HepG2 (cell line): ENCODE measurements around the gene PSKH1. TPM values are rescaled to one million over a fixed set of nuclear protein-coding genes. Genes with fewer than 3 reads are reported as not detected.

Experiments
- AKAP8 ChIP-seq: sonication (generic); formaldehyde crosslinking; IDR thresholded peaks from 2 replicates; pipeline ENCODE4 v1.5.1; 2020; ENCODE audit warnings: mild to moderate bottlenecking, missing genetic modification reagents
- JUND ChIP-seq: sonication (generic); formaldehyde crosslinking; IDR thresholded peaks from 2 replicates; pipeline ENCODE4 v1.8.0; 2022; ENCODE audit warnings: mild to moderate bottlenecking, missing genetic modification reagents
- KDM1A ChIP-seq: IDR thresholded peaks from 2 replicates; pipeline ENCODE4 v1.6.1; 2016; ENCODE audit warnings: missing compliant biosample characterization
- KLF13 ChIP-seq: sonication (generic); formaldehyde crosslinking; IDR thresholded peaks from 2 replicates; pipeline ENCODE4 v1.4.0; 2020; ENCODE audit warnings: mild to moderate bottlenecking, missing genetic modification reagents
- ZFP37 ChIP-seq: sonication (generic); formaldehyde crosslinking; IDR thresholded peaks from 2 replicates; pipeline ENCODE4 v1.4.0; 2020; ENCODE audit warnings: missing genetic modification reagents, borderline replicate concordance
- ZIK1 ChIP-seq: sonication (generic); formaldehyde crosslinking; IDR thresholded peaks from 2 replicates; pipeline ENCODE4 v1.5.0; 2020; ENCODE audit warnings: mild to moderate bottlenecking, low read depth, missing genetic modification reagents, borderline replicate concordance
- polyA plus RNA-seq, 8 experiments: library from polyadenylated mRNA; depleted of rRNA in 3 of 8; stranded (reverse) in 7 of 8; unstranded in 1 of 8; fragments of >200 nt; fragmentation: Illumina TruSeq in 4 of 8; extraction: Trizol in 4 of 8; gene quantifications; 2 replicates each; pipeline versions ENCODE4 v1.2.1 to v1.2.3, GENCODE V29; 2011 to 2016; ENCODE audit warnings: low read depth in 4 of 8, missing spikeins in 1 of 8, mixed read lengths in 1 of 8; ENCODE audit not compliant: insufficient read depth in 1 of 8
- total RNA-seq, 5 experiments: library from RNA; depleted of rRNA; stranded (reverse); fragments of >200 nt; fragmentation: Illumina TruSeq; extraction: Trizol; gene quantifications; 2 replicates each; pipeline ENCODE4 v1.2.3, GENCODE V29; 2016; ENCODE audit warnings: low read depth in 1 of 5
- TF ChIP-seq, protein P1 (sequence below), 2 experiments: fragments of 450-650 bp in 1 of 2; sonication (generic) in 1 of 2; formaldehyde crosslinking in 1 of 2; IDR thresholded peaks; 2 replicates each; pipeline versions ENCODE4 v1.6.1 to v1.8.0; 2016 to 2022; ENCODE audit warnings: antibody characterized with exemption in 1 of 2, mild to moderate bottlenecking in 1 of 2, missing genetic modification reagents in 1 of 2
- TF ChIP-seq, protein P2 (sequence below): sonication (generic); formaldehyde crosslinking; IDR thresholded peaks from 2 replicates; pipeline ENCODE4 v1.8.0; 2022; ENCODE audit warnings: low read depth, missing genetic modification reagents
- TF ChIP-seq, protein P3 (sequence below): sonication (generic); formaldehyde crosslinking; conservative IDR thresholded peaks from 2 replicates; pipeline ENCODE4 v1.8.0; 2022; ENCODE audit warnings: low read depth, missing genetic modification reagents
- TF ChIP-seq, protein P4 (sequence below): IDR thresholded peaks from 2 replicates; pipeline ENCODE4 v1.6.1; 2016; ENCODE audit warnings: low read depth, borderline replicate concordance
- TF ChIP-seq, protein P5 (sequence below): sonication (generic); formaldehyde crosslinking; IDR thresholded peaks from 2 replicates; pipeline ENCODE4 v1.5.0; 2020; ENCODE audit warnings: mild to moderate bottlenecking, missing genetic modification reagents
- TF ChIP-seq, protein P6 (sequence below): sonication (generic); formaldehyde crosslinking; IDR thresholded peaks from 2 replicates; pipeline ENCODE4 v1.5.0; 2020; ENCODE audit warnings: missing genetic modification reagents, mild to moderate bottlenecking, borderline replicate concordance

Gene PSKH1
- total and polyA plus RNA-seq, 2 of the 13 experiments (the other 11 are each of a cell fraction or from before 2014, with no cell fraction given): 8.4 to 19.1 TPM

DNA sequence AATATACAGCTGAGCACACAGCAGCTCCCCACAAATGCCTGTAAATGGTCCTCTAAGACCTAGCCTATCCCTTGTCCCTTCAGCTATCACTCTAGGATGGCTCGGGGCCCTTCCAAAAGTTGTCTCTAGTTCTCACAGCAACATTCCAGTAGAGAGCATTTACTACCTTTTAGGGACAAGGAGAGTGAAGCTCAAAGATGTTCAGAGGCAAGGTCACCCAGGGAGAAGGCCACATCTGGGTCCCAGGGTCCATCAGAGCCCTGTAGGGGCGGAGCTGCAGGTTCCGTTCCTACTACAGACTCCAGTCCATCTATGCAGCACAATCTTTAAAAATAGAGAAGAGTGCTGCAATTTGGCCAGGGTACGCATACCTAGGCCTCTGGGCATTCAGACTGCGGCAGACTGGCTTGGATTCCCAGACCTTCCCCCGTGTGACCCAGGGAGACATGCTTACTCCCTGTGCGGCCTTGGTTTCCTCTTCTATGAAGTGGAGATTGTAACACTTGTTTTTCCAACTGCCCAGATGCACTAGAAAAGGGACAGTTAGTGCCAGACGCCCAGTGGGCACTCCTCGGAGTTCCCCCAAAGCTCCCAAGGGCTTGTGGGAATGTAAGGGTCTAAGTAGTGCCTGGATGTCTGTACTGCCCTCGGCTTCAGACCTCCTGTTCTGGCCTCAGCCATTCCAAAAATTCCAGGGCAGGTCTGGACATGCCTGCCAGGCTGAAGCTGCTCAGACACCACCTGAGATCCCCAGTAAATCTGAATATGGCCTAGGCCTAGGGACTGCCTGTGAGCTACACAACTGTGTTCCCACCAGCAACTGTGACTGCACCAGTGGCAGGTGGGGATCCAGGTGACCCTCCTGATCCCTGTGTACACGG lies 72.9 kb downstream of the PSKH1 start (continued):
- TF ChIP-seq, protein P1, sequence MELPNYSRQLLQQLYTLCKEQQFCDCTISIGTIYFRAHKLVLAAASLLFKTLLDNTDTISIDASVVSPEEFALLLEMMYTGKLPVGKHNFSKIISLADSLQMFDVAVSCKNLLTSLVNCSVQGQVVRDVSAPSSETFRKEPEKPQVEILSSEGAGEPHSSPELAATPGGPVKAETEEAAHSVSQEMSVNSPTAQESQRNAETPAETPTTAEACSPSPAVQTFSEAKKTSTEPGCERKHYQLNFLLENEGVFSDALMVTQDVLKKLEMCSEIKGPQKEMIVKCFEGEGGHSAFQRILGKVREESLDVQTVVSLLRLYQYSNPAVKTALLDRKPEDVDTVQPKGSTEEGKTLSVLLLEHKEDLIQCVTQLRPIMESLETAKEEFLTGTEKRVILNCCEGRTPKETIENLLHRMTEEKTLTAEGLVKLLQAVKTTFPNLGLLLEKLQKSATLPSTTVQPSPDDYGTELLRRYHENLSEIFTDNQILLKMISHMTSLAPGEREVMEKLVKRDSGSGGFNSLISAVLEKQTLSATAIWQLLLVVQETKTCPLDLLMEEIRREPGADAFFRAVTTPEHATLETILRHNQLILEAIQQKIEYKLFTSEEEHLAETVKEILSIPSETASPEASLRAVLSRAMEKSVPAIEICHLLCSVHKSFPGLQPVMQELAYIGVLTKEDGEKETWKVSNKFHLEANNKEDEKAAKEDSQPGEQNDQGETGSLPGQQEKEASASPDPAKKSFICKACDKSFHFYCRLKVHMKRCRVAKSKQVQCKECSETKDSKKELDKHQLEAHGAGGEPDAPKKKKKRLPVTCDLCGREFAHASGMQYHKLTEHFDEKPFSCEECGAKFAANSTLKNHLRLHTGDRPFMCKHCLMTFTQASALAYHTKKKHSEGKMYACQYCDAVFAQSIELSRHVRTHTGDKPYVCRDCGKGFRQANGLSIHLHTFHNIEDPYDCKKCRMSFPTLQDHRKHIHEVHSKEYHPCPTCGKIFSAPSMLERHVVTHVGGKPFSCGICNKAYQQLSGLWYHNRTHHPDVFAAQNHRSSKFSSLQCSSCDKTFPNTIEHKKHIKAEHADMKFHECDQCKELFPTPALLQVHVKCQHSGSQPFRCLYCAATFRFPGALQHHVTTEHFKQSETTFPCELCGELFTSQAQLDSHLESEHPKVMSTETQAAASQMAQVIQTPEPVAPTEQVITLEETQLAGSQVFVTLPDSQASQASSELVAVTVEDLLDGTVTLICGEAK (IDR thresholded peaks at IDR 0.05): no peak
- TF ChIP-seq, protein P1 (CRISPR knock-in tag; IDR thresholded peaks at IDR 0.05): no peak; the same call in 1 of the 2 replicates
- TF ChIP-seq KLF13 (CRISPR knock-in tag) (no peak), AKAP8 (CRISPR knock-in tag) (no peak), ZIK1 (CRISPR knock-in tag) (no peak), ZFP37 (CRISPR knock-in tag) (no peak), KDM1A (CRISPR knock-in tag) (no peak), JUND (CRISPR knock-in tag) (no peak)
- TF ChIP-seq, protein P2, sequence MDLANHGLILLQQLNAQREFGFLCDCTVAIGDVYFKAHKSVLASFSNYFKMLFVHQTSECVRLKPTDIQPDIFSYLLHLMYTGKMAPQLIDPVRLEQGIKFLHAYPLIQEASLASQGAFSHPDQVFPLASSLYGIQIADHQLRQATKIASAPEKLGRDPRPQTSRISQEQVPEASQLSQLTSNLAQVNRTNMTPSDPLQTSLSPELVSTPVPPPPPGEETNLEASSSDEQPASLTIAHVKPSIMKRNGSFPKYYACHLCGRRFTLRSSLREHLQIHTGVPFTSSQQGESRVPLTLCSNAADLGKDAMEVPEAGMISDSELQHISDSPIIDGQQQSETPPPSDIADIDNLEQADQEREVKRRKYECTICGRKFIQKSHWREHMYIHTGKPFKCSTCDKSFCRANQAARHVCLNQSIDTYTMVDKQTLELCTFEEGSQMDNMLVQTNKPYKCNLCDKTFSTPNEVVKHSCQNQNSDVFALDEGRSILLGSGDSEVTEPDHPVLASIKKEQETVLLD (CRISPR knock-in tag): no peak
- TF ChIP-seq, protein P3, sequence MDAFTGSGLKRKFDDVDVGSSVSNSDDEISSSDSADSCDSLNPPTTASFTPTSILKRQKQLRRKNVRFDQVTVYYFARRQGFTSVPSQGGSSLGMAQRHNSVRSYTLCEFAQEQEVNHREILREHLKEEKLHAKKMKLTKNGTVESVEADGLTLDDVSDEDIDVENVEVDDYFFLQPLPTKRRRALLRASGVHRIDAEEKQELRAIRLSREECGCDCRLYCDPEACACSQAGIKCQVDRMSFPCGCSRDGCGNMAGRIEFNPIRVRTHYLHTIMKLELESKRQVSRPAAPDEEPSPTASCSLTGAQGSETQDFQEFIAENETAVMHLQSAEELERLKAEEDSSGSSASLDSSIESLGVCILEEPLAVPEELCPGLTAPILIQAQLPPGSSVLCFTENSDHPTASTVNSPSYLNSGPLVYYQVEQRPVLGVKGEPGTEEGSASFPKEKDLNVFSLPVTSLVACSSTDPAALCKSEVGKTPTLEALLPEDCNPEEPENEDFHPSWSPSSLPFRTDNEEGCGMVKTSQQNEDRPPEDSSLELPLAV (CRISPR knock-in tag): no peak
- TF ChIP-seq, protein P4, sequence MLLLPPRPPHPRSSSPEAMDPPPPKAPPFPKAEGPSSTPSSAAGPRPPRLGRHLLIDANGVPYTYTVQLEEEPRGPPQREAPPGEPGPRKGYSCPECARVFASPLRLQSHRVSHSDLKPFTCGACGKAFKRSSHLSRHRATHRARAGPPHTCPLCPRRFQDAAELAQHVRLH (CRISPR knock-in tag): no peak; the same call in 1 of the 2 replicates
- TF ChIP-seq, protein P5, sequence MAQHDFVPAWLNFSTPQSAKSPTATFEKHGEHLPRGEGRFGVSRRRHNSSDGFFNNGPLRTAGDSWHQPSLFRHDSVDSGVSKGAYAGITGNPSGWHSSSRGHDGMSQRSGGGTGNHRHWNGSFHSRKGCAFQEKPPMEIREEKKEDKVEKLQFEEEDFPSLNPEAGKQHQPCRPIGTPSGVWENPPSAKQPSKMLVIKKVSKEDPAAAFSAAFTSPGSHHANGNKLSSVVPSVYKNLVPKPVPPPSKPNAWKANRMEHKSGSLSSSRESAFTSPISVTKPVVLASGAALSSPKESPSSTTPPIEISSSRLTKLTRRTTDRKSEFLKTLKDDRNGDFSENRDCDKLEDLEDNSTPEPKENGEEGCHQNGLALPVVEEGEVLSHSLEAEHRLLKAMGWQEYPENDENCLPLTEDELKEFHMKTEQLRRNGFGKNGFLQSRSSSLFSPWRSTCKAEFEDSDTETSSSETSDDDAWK: no peak
- TF ChIP-seq, protein P6, sequence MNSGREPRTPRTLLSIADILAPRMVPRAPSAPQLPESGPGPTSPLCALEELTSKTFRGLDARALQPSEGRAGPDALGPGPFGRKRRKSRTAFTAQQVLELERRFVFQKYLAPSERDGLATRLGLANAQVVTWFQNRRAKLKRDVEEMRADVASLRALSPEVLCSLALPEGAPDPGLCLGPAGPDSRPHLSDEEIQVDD (CRISPR knock-in tag): 0 out of 2 replicates have a peak, but pooled peaks have one; percentile 24
